Vagina (tissue), 2 donors: ENCODE measurements around the gene AFAP1.

Experiments used
- CTCF ChIP-seq, 3 experiments: fragments of 450-650 bp in 2 of 3; fragments of 200-600 bp in 1 of 3; sonication (generic) in 1 of 3; IDR thresholded peaks; one replicate each; pipeline ENCODE4 v1.5.1; 2017 to 2019; ENCODE audit warnings: antibody characterized with exemption in 3 of 3, mild to moderate bottlenecking in 2 of 3, moderate library complexity in 2 of 3
- POLR2A ChIP-seq, 2 donors: fragments of 450-650 bp; IDR thresholded peaks; one replicate each; pipeline ENCODE4 v1.6.1; 2017; ENCODE audit warnings: antibody characterized with exemption in 2 of 2, mild to moderate bottlenecking in 2 of 2, moderate library complexity in 2 of 2

- no peak for TF ChIP-seq CTCF (IDR thresholded peaks at IDR 0.05)
- no peak for TF ChIP-seq POLR2A (IDR thresholded peaks at IDR 0.05)
Observed at GRCh38 chr4:7828793-7829301, 110.8 kb downstream of the AFAP1 start.
